ENCODE data around the gene PPM1N. TPM values are rescaled to one million over a fixed set of nuclear protein-coding genes. Genes with fewer than 3 reads are reported as not detected.

Gene PPM1N, protein sequence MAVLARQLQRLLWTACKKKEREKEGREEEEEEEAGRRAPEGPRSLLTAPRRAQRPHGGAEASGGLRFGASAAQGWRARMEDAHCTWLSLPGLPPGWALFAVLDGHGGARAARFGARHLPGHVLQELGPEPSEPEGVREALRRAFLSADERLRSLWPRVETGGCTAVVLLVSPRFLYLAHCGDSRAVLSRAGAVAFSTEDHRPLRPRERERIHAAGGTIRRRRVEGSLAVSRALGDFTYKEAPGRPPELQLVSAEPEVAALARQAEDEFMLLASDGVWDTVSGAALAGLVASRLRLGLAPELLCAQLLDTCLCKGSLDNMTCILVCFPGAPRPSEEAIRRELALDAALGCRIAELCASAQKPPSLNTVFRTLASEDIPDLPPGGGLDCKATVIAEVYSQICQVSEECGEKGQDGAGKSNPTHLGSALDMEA
- 0.34 and 2.9 TPM in 2 replicates for total RNA-seq (2014; rRNA removed; shearing (Covaris generic))
- polyA plus RNA-seq (2015; cell fraction: cytosol; rRNA removed) = 0.75 and 1.3 TPM in 2 replicates
- polyA plus RNA-seq (2015; cell fraction: nucleus; rRNA removed) = 0.90 and 3.2 TPM in 2 replicates

GRCh38 chr19:45498411-45499195, at the start of gene PPM1N:
PPM1N (plus strand) TSS chr19:45498443; CDS start chr19:45498473, 30 bp downstream.
- DNase-seq (ENCODE audit: low read depth) = no peak

DNA sequence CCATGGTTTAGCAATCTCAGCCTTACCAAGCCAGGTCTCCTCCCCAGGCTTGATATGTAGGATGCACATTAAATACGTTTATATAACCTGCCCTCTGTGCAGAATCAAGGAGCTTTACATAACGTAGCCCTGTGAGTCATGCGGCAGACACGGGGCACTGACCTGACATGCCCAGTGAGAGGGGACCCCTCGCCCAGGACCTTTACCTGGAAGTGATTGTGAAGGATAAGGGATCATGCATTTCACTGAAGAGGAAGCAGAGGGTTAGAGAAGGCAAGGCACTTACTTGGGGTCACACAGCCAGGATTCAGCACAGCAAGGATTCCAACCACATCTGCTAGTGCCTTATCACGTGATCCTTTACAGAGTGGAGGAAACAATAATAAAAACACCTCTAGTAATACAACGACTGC, 49.4 kb upstream of the PPM1N start:
- DNase-seq (ENCODE audit: low read depth) = peak; percentile 37

- no peak for DNase-seq (ENCODE audit: low read depth)
Measured at GRCh38 chr19:45450012-45450333, 48.3 kb upstream of the PPM1N start.

- DNase-seq (ENCODE audit: low read depth) = peak; percentile 58
Measured at GRCh38 chr19:45451131-45451849, 47.0 kb upstream of the PPM1N start.

DNA sequence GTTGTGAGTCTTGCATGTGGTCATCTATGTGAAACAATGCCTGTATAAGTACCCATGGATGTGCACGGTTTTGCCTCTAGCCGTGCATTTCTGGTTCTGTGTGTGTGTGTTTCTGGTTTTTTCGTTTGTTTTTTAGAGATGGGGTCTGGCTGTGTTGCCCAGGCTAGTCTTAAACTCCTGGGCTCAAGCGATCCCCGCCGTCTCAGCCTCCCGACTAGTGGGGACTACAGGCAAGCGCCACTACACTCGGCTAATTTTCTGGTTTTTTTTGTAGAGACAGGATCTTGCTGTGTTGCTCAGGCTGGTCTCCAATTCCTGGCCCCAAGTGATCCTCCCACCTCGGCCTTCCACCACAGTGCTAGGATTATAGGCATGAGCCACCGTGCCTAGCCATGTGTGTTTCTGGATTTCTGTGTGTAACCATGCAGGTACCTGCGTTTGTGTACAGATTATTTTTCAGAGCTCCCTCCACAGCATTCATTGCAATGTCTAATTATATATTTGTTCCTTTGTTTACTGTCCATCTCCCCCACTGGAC, 46.3 kb upstream of the PPM1N start:
- no peak for DNase-seq (ENCODE audit: low read depth)

- DNase-seq (ENCODE audit: low read depth) = peak; percentile 100
Measured at GRCh38 chr19:45455707-45456499, 42.3 kb upstream of the PPM1N start.

- no peak for DNase-seq (ENCODE audit: low read depth)
Measured at GRCh38 chr19:45456500-45456815, 41.8 kb upstream of the PPM1N start.

- no peak for DNase-seq (ENCODE audit: low read depth)
Measured at GRCh38 chr19:45457776-45458175, 40.5 kb upstream of the PPM1N start.

GRCh38 chr19:45460807-45461347, 37.4 kb upstream of the PPM1N start:
- DNase-seq (ENCODE audit: low read depth) = no peak

GRCh38 chr19:45462174-45462573, 36.1 kb upstream of the PPM1N start:
- DNase-seq (ENCODE audit: low read depth) = no peak

DNA sequence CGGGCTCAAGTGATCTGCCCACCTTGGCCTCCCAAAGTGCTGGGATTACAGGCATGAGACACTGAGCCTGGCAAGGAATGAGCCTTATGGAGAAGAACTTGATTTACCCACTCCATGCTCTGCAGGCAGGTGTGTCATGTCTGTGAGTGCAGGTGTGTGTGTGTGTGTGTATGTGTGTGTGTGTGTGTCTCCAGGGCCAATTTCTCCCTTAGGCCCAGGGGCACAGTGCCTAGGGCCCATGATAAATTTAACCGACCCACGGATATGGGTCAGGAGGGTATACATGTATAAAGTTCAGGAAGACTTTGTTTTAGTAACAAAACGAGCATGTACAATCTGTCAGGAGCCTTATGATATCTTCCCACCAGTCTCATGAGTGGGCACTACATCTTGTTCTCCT, 35.0 kb upstream of the PPM1N start:
- no peak for DNase-seq (ENCODE audit: low read depth)

- no peak for DNase-seq (ENCODE audit: low read depth)
Measured at GRCh38 chr19:45464274-45464673, 34.0 kb upstream of the PPM1N start.

DNA sequence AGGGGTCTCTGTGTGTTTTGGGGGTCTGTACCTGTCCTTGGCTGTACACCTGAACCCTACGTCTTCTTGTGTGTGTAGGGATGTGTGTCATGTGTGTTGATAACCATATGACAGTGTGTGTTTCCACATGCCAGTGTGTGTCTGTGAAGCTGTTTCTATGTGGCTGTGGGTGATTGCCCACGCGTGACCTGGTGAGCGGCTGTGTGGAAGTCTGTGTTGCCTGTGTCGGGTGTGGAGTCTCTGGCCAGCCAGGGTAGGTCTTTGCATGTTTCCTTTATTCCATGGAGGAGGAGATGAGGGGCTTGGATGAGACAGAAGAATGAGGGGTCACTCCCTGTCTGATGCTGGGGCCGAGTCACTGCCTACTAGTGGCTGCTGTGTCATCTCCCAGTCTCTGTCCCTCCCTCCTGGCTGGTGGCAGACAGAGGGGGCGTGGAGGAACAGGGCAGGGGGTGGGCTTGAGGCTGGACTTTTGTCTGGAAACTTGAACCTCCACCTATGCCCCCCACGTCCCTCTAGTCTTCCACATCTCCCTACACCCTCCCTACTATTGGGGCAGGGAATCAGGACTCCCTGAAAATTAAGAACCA, 33.3 kb upstream of the PPM1N start:
- no peak for DNase-seq (ENCODE audit: low read depth)

DNA sequence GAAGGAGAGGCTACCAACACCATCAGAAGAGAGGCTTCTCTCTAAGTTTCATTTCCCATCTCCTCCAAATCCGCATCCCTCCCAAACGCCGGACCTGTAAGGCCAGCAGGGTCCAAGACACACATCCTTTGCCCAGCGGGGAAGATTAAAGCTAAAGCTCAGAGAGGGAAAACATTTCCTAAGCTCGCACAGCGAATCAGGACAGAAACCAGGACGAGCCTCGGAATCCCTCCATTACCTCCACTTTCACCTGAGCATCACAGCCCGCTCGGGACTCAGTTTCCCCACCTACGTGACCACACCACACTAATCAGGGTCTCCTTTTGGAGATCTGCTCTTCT, 31.2 kb upstream of the PPM1N start:
- DNase-seq (ENCODE audit: low read depth) = no peak

- DNase-seq (ENCODE audit: low read depth) = peak; percentile 75
Measured at GRCh38 chr19:45467456-45468158, 30.6 kb upstream of the PPM1N start, which contains the start of gene FOSB. FOSB (plus strand) TSS chr19:45467996; CDS start chr19:45468587, 591 bp downstream.

DNA sequence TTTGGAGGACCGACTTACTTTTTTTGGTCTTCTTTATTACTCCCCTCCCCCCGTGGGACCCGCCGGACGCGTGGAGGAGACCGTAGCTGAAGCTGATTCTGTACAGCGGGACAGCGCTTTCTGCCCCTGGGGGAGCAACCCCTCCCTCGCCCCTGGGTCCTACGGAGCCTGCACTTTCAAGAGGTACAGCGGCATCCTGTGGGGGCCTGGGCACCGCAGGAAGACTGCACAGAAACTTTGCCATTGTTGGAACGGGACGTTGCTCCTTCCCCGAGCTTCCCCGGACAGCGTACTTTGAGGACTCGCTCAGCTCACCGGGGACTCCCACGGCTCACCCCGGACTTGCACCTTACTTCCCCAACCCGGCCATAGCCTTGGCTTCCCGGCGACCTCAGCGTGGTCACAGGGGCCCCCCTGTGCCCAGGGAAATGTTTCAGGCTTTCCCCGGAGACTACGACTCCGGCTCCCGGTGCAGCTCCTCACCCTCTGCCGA, 30.0 kb upstream of the PPM1N start:
- DNase-seq (ENCODE audit: low read depth) = no peak

DNA sequence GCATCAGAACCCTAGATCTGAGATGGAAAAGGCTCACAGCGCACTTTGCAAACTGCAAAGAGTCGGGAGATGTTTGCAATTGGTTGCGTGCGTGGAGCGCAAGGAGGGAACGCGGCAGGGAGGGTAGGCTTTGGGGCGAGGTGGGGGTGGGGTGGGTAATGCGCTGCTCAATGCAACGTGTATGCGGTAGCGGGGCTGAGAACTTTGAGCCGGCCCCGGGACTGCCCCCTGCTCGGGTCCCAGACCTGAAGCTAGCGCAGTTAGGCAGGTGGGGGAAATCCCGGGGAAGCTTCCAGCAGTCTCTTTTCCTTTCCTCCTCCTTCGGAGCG, 29.5 kb upstream of the PPM1N start:
- no peak for DNase-seq (ENCODE audit: low read depth)

GRCh38 chr19:45469132-45469944, 28.9 kb upstream of the PPM1N start:
- peak; percentile 93 for DNase-seq (ENCODE audit: low read depth)

Data from HT1080 (cell line).